LNCaP clone FGC (cell line): ENCODE measurements around the gene TMCC2.

Experiments used
- DNase-seq: peaks from one replicate; pipeline ENCODE4 v3.0.0-alpha.2; 2011; ENCODE audit warnings: low read depth
- H3K4me3 ChIP-seq: 2 replicates; pipeline ENCODE4 v1.5.1; 2011; ENCODE audit warnings: mild to moderate bottlenecking, low read depth, low read length, control low read depth
- CTCF ChIP-seq: IDR thresholded peaks from 2 replicates; pipeline ENCODE4 v1.5.1; 2012; ENCODE audit warnings: mild to moderate bottlenecking; ENCODE audit not compliant: control insufficient read depth, insufficient read depth; ENCODE audit errors: extremely low read depth

Gene TMCC2

GRCh38 chr1:205271745-205272144 is 44.0 kb downstream of the TMCC2 start:
- no peak for DNase-seq
- H3K4me3 ChIP-seq, result no peak overlapping the region
- no peak for TF ChIP-seq CTCF

- DNase-seq, result no peak
Observed at GRCh38 chr1:205272536-205272935, 44.8 kb downstream of the TMCC2 start.

GRCh38 chr1:205273551-205273982 is 45.8 kb downstream of the TMCC2 start:
- DNase-seq, result peak; percentile 39
- no peak overlapping the region for H3K4me3 ChIP-seq
- peak; percentile 98 for TF ChIP-seq CTCF

More at GRCh38 chr1:205272536-205272935, 44.8 kb downstream of the TMCC2 start:
- no peak overlapping the region for H3K4me3 ChIP-seq
- no peak for TF ChIP-seq CTCF

GRCh38 chr1:205274041-205274691 is 46.4 kb downstream of the TMCC2 start:
- DNase-seq, result no peak
- H3K4me3 ChIP-seq, result no peak overlapping the region
- TF ChIP-seq CTCF, result no peak

- peak; percentile 98 for DNase-seq
- 0 out of 2 replicates have a peak, but pooled peaks have one; percentile 4 for TF ChIP-seq CTCF
- no peak overlapping the region for H3K4me3 ChIP-seq
Observed at GRCh38 chr1:205275133-205275532, 47.4 kb downstream of the TMCC2 start.

GRCh38 chr1:205275916-205276688 is 48.4 kb downstream of the TMCC2 start:
- TF ChIP-seq CTCF, result no peak
- no peak for DNase-seq
- no peak overlapping the region for H3K4me3 ChIP-seq
